AG04449 (cell line): ENCODE measurements around the gene WFIKKN1.

Experiments
- CTCF ChIA-PET: fragments of 350-600 bp; formaldehyde crosslinking; extraction: SDS; loops from one replicate; lab custom pipeline; 2021; ENCODE audit warnings: antibody characterized with exemption; lab: Yijun Ruan, JAX
- POLR2A ChIA-PET: fragments of 400-600, 350-600 bp; formaldehyde crosslinking; extraction: SDS; loops from one replicate; lab custom pipeline; 2020; ENCODE audit warnings: antibody characterized with exemption, inconsistent platforms; lab: Yijun Ruan, JAX
- DNase-seq: peaks from one replicate; pipeline ENCODE4 v3.0.0-alpha.2; 2010; ENCODE audit warnings: low read depth, low spot score
- H3K4me3 ChIP-seq: 2 replicates; pipeline ENCODE4 v1.5.1; 2011; ENCODE audit warnings: low read depth, mild to moderate bottlenecking, control low read depth, low read length
- CTCF ChIP-seq: IDR thresholded peaks from one replicate; pipeline ENCODE4 v1.5.1; 2011; ENCODE audit warnings: mild to moderate bottlenecking, moderate library complexity, low read length, control low read depth, inconsistent platforms; ENCODE audit not compliant: insufficient read depth; ENCODE audit errors: missing control alignments

Gene WFIKKN1

GRCh38 chr16:630815-631405, at the start of gene WFIKKN1:
TSS of gene WFIKKN1 (plus strand) at chr16:630985. CDS start at chr16:631254, 269 bp downstream.
- no peak for TF ChIP-seq CTCF
- no peak for DNase-seq
- H3K4me3 ChIP-seq: no peak within 1 kb of the TSS
- POLR2A ChIA-PET: no interaction called here
- CTCF ChIA-PET: no interaction called here

- ChIA-PET CTCF (interaction anchor here (0.7 to 1.7 kb wide), 2 partner anchors 10 to 86 kb away, joined by 3 to 8 read pairs; partner anchors contain the start of gene RHOT2), POLR2A (no interaction called here)
- TF ChIP-seq CTCF: no peak
- no peak overlapping the region for H3K4me3 ChIP-seq
- no peak for DNase-seq
Observed at GRCh38 chr16:582218-582613, 48.6 kb upstream of the WFIKKN1 start.

GRCh38 chr16:582614-583331, 48.0 kb upstream of the WFIKKN1 start:
- H3K4me3 ChIP-seq: no peak overlapping the region
- POLR2A ChIA-PET: no interaction called here
- no peak for TF ChIP-seq CTCF
- CTCF ChIA-PET: interaction anchor here (0.7 to 1.7 kb wide), 2 partner anchors 11 to 85 kb away, joined by 3 to 8 read pairs; partner anchors contain the start of gene RHOT2
- no peak for DNase-seq

- CTCF ChIA-PET: no interaction called here
- POLR2A ChIA-PET: interaction anchor here (0.6 kb wide), 2 partner anchors 86 to 177 kb away, joined by 5 to 6 read pairs; no protein-coding TSS in a partner anchor
- H3K4me3 ChIP-seq: no peak overlapping the region
- TF ChIP-seq CTCF: no peak
- no peak for DNase-seq
Observed at GRCh38 chr16:583470-583814, 47.3 kb upstream of the WFIKKN1 start.

- DNase-seq: no peak
- ChIA-PET CTCF (no interaction called here), POLR2A (interaction anchor here (0.6 kb wide), 2 partner anchors 85 to 178 kb away, joined by 5 to 6 read pairs; no protein-coding TSS in a partner anchor)
- TF ChIP-seq CTCF: no peak
- no peak overlapping the region for H3K4me3 ChIP-seq
Observed at GRCh38 chr16:583815-584591, 46.8 kb upstream of the WFIKKN1 start.
